ENCODE measurements around the gene UBE2S.

DNA sequence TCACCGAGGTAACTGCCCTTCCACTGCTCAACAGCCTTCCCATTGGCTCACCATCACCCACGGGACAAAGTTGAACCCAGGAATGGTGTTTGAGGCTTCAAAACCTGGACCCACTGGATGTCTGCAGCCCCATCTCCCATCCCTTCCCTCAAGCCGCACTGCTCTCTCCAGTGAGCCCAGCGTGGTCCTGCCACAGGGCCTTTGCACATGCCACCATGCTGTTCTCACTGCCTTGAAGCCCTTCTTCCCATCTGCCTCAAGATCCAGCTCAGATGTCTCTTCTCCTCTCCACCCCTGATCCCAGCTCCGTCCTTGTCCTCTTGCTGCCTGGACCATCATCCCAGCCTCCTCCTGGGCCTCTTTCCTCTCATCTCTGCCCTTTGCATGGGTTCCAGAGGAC is 31.5 kb upstream of the UBE2S start:
- TF ChIP-seq EZH2 (IDR thresholded peaks at IDR 0.05): no peak
- no peak for TF ChIP-seq POLR2AphosphoS5 (IDR thresholded peaks at IDR 0.05; ENCODE audit: borderline replicate concordance, low read depth, low read length)
